Activated CD8-positive, alpha-beta memory T cell treated with anti-CD3 and anti-CD28 coated beads for 36 hours (primary cell): ENCODE measurements around the gene SH3TC2. TPM values are rescaled to one million over a fixed set of nuclear protein-coding genes. Genes with fewer than 3 reads are reported as not detected.

Source experiments
- CTCF ChIA-PET: fragments of 350-600 bp; sonication (Branson Sonifier 250); formaldehyde crosslinking; loops from one replicate; lab custom pipeline; 2021; ENCODE audit warnings: antibody characterized with exemption; lab: Charles Lee
- POLR2A ChIA-PET: fragments of 350-600 bp; sonication (Branson Sonifier 250); formaldehyde crosslinking; loops from one replicate; lab custom pipeline; 2021; ENCODE audit warnings: antibody characterized with exemption; lab: Charles Lee
- total RNA-seq, 2 experiments: library from RNA; stranded (reverse); gene quantifications; one replicate each; pipeline ENCODE4 v1.2.3, GENCODE V29; 2021

The SH3TC2 gene
- total RNA-seq, 2 experiments from 2014 or later, result not detected

DNA sequence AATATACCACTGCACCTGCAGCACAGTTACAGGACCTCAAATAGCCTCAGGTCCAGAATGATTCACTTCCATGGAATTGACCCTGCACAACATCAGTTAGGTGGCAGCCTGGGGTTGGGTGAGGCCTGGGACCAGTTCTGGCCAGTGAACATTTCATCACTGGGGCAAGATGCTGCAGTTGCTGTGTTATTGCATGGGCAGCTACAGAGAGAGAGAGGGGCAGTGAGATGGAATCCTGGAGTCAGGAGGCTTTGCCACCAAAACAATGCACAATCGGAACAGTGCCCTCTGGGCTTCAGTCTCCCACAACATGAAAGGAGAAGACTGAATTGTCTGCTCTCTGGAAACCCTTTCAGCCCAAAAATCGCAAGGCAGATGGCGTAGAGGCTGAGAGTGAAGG, 51.8 kb downstream of the SH3TC2 start:
- POLR2A ChIA-PET, result no interaction called here
- CTCF ChIA-PET, result no interaction called here

GRCh38 chr5:149007174-149007573, 55.7 kb downstream of the SH3TC2 start:
- POLR2A ChIA-PET, result no interaction called here

GRCh38 chr5:149006426-149006825, 56.4 kb downstream of the SH3TC2 start:
- CTCF ChIA-PET, result interaction anchor here (1.3 to 1.8 kb wide), 3 partner anchors 9 to 276 kb away, joined by 4 to 5 read pairs (median 4); no protein-coding TSS in a partner anchor
- POLR2A ChIA-PET, result no interaction called here

More at GRCh38 chr5:149007174-149007573, 55.7 kb downstream of the SH3TC2 start:
- CTCF ChIA-PET, result interaction anchor here (1.3 to 1.8 kb wide), 3 partner anchors 10 to 276 kb away, joined by 4 to 5 read pairs (median 4); no protein-coding TSS in a partner anchor

DNA sequence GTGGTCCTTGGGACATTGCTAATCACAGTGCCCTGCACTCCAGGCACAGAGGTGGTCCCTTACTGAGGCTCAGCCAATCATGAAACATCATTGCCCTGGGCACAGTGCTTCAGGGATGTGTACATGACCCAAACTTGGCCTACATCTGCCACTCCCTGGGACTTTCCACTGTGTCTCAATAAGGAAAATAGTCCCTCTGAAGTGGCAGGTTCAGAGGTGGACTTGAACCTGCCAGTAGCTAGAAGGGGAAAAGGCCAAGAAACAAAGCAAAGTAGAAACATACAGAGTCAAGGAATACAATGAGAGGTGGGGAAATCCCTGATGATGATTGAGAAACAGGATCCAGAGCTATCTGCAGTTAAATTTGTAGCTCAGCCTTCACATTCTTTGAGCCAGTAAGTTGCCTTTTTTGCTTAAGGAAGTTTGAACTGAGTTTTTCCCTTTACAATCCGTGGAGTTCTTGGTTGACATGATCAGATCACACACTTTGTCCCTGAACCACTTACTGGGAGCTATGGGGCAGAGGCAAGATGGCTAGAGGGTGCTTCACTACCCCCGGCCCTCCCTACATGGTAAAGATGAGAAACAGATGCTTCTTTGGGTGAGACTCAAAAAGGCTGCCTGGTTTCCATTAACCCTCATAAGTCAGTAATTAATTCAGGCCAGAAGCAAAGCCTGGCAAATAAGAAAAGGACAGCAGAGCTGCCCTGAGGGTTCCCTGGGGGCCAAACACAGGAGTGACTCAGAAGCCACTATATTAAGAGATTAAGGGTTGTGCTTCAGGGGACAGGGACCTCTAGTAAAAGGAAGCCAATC, 57.6 kb downstream of the SH3TC2 start:
- ChIA-PET CTCF (interaction anchor here (1.1 kb wide), 1 partner anchor 31 kb away, joined by 3 read pairs; no protein-coding TSS in a partner anchor), POLR2A (no interaction called here)

DNA sequence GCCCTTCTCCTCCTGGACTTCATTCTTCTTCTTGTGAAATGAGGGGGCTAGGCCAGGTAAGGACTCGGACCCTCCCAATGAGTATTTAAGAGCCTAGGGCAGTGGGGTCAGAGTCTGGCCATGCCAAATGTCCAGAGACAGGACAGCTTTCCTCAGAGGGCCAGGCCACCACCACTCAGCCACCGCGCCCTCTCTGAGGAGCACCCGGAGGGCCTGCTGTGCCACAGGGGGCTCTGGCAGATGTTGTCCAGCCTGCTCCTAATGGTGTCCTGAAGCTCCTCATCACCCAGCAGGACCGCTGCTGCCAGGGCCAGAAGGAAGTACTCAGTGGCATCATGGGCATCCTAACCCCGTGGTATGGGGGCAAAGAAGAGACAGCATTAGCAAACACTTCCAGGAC, 58.3 kb downstream of the SH3TC2 start:
- ChIA-PET CTCF (interaction anchor here (1.1 kb wide), 1 partner anchor 32 kb away, joined by 3 read pairs; no protein-coding TSS in a partner anchor), POLR2A (no interaction called here)

- ChIA-PET POLR2A (no interaction called here), CTCF (interaction anchor here (0.5 to 1.7 kb wide), 6 partner anchors 32 to 270 kb away, joined by 3 to 4 read pairs (median 4); no protein-coding TSS in a partner anchor)
Measured at GRCh38 chr5:149002761-149003689, 59.8 kb downstream of the SH3TC2 start.

DNA sequence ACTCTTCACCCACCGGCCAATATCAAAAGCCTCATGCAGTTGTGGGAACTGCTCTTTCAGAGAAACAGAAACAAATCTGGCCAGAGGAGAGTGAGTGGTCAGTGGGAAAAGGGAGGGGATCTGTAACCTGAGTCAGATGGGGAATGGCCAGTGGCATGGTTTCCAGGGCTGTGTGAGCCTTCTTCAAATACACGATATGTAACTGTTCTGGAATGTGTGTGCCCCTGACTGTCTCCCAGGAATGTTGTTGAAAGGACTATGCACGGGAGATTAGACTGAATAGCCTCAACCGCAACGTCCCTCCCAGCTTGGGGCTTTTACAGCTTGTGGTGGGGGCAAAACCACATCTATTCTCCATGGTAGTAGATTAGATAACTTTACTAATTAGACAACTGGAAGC, 60.8 kb downstream of the SH3TC2 start:
- CTCF ChIA-PET, result interaction anchor here (1.4 to 1.7 kb wide), 2 partner anchors 33 to 261 kb away, joined by 4 read pairs; no protein-coding TSS in a partner anchor
- POLR2A ChIA-PET, result no interaction called here

DNA sequence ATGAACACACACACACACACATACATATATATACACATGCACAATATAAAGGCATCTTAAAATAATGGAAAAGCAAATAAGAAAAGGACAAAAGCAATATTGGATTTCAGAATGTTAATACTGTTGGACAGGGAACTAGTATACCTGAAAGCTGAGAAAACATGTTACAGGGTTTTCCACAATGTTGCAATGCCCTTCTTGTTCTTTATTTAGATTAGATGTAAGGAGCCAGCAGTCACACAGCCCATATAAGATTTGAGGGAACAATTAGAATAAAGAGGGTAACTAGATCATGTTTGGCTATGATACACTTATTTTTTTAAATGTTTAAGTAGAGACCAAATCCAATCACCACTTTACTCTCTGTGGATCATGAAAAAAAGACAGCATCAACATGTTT, 61.7 kb downstream of the SH3TC2 start:
- ChIA-PET CTCF (interaction anchor here (1.6 to 1.7 kb wide), 2 partner anchors 260 to 268 kb away, joined by 4 read pairs; no protein-coding TSS in a partner anchor), POLR2A (no interaction called here)

GRCh38 chr5:148999741-149000140, 63.1 kb downstream of the SH3TC2 start:
- ChIA-PET CTCF (interaction anchor here (1.1 to 1.6 kb wide), 2 partner anchors 10 to 266 kb away, joined by 3 to 4 read pairs; no protein-coding TSS in a partner anchor), POLR2A (no interaction called here)

- POLR2A ChIA-PET, result no interaction called here
Measured at GRCh38 chr5:148998174-148998797, 64.6 kb downstream of the SH3TC2 start.

DNA sequence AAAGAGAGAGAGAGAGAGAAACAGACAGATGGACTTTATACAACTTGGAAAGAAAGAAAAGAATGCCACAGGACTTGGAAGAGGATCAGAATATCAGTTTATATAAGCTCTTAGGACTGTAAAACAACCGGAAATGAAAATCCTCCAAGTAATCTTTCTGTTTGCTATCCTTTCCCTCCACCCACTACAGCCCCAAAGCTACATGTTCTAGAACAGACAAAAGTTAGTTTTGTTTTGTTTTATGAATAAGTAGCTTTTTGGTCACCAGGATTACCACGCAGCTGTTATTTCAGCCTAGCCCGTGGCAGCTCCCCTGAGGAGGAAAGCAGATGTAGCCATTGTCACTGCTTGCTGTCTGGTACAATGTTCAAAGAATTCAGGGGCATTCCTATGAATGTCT, 66.6 kb downstream of the SH3TC2 start:
- POLR2A ChIA-PET, result no interaction called here

More at GRCh38 chr5:148998174-148998797, 64.6 kb downstream of the SH3TC2 start:
- CTCF ChIA-PET, result interaction anchor here (0.9 to 1.2 kb wide), 3 partner anchors 10 to 267 kb away, joined by 3 to 4 read pairs (median 4); no protein-coding TSS in a partner anchor

GRCh38 chr5:148995791-148996190, 67.1 kb downstream of the SH3TC2 start:
- ChIA-PET CTCF (interaction anchor here (0.7 to 2.4 kb wide), 5 partner anchors 38 to 257 kb away, joined by 3 to 8 read pairs (median 3); no protein-coding TSS in a partner anchor), POLR2A (no interaction called here)

More for the DNA sequence above, 66.6 kb downstream of the SH3TC2 start:
- CTCF ChIA-PET, result interaction anchor here (0.7 to 2.4 kb wide), 5 partner anchors 39 to 258 kb away, joined by 3 to 8 read pairs (median 3); no protein-coding TSS in a partner anchor

GRCh38 chr5:148993283-148993936, 69.5 kb downstream of the SH3TC2 start:
- CTCF ChIA-PET, result interaction anchor here (1.0 kb wide), 2 partner anchors 35 to 43 kb away, joined by 3 read pairs; no protein-coding TSS in a partner anchor
- POLR2A ChIA-PET, result no interaction called here

- ChIA-PET CTCF (interaction anchor here (0.7 kb wide), 1 partner anchor 35 kb away, joined by 4 read pairs; no protein-coding TSS in a partner anchor), POLR2A (interaction anchor here (0.6 kb wide), 1 partner anchor 920 kb away, joined by 3 read pairs; no protein-coding TSS in a partner anchor)
Measured at GRCh38 chr5:148992265-148992664, 70.6 kb downstream of the SH3TC2 start.

DNA sequence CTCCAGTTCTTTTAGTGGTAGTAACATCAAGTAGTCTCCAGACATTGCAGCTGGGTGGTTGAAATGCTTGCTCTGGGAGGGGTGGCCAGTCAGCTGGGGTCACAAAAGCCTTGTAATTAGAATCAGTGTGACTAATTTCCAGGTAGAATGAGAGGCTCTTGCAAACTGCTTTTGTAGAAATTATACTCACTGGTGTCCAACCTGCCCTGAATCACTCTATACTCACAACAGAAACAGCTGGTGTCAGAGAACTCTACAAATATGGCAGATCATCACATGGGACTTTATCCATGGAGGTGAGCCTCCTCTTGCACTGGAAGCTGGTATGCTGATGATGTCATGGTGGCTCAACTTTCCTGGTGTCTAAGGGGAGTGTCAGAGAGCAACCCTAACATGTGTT, 71.3 kb downstream of the SH3TC2 start:
- POLR2A ChIA-PET, result no interaction called here
- CTCF ChIA-PET, result no interaction called here

GRCh38 chr5:148990817-148991216, 72.0 kb downstream of the SH3TC2 start:
- ChIA-PET CTCF (no interaction called here), POLR2A (no interaction called here)

GRCh38 chr5:148989567-148989966, 73.3 kb downstream of the SH3TC2 start:
- CTCF ChIA-PET, result no interaction called here
- POLR2A ChIA-PET, result no interaction called here

- ChIA-PET POLR2A (interaction anchor here (0.7 kb wide), 1 partner anchor 10 kb away, joined by 4 read pairs; no protein-coding TSS in a partner anchor), CTCF (interaction anchor here (1.3 kb wide), 1 partner anchor 257 kb away, joined by 3 read pairs; no protein-coding TSS in a partner anchor)
Measured at GRCh38 chr5:148988328-148988727, 74.5 kb downstream of the SH3TC2 start.
